IPS DF 4.7 (cell line): ENCODE measurements around the gene KCTD3.

ENCODE experiments used
- DNase-seq: peaks from one replicate; pipeline ENCODE4 v3.0.0-alpha.2; 2013; ENCODE audit warnings: low spot score; ENCODE audit errors: extremely low read depth

KCTD3 gene

GRCh38 chr1:215605011-215605621, 38.0 kb downstream of the KCTD3 start:
- no peak for DNase-seq

GRCh38 chr1:215606036-215606435, 38.9 kb downstream of the KCTD3 start:
- no peak for DNase-seq

GRCh38 chr1:215606564-215607168, 39.6 kb downstream of the KCTD3 start:
- no peak for DNase-seq

GRCh38 chr1:215607412-215607811, 40.3 kb downstream of the KCTD3 start:
- no peak for DNase-seq

GRCh38 chr1:215608646-215609045, 41.5 kb downstream of the KCTD3 start:
- DNase-seq = no peak

GRCh38 chr1:215612391-215612790, 45.3 kb downstream of the KCTD3 start:
- no peak for DNase-seq

- DNase-seq = no peak
Measured at GRCh38 chr1:215617979-215618378, 50.9 kb downstream of the KCTD3 start.

- no peak for DNase-seq
Measured at GRCh38 chr1:215623162-215623561, 56.1 kb downstream of the KCTD3 start.

GRCh38 chr1:215625949-215626348, 58.8 kb downstream of the KCTD3 start:
- no peak for DNase-seq

GRCh38 chr1:215631040-215631439, 63.9 kb downstream of the KCTD3 start:
- no peak for DNase-seq

GRCh38 chr1:215631489-215631888, 64.4 kb downstream of the KCTD3 start:
- DNase-seq = no peak

- DNase-seq = no peak
Measured at GRCh38 chr1:215635827-215636226, 68.7 kb downstream of the KCTD3 start.

GRCh38 chr1:215636258-215636965, 69.3 kb downstream of the KCTD3 start:
- DNase-seq = no peak

GRCh38 chr1:215637041-215637573, 70.0 kb downstream of the KCTD3 start:
- no peak for DNase-seq

GRCh38 chr1:215640429-215641148, 73.5 kb downstream of the KCTD3 start:
- no peak for DNase-seq

GRCh38 chr1:215643592-215644321, 76.7 kb downstream of the KCTD3 start:
- no peak for DNase-seq

GRCh38 chr1:215645182-215645581, 78.1 kb downstream of the KCTD3 start:
- DNase-seq = no peak

GRCh38 chr1:215645861-215646260, 78.8 kb downstream of the KCTD3 start:
- DNase-seq = no peak

GRCh38 chr1:215647738-215648137, 80.6 kb downstream of the KCTD3 start:
- no peak for DNase-seq

GRCh38 chr1:215648957-215649356, 81.9 kb downstream of the KCTD3 start:
- DNase-seq = no peak

- no peak for DNase-seq
Measured at GRCh38 chr1:215650446-215651149, 83.5 kb downstream of the KCTD3 start.
